K562 (cell line): ENCODE results near the gene THADA. TPM values are rescaled to one million over a fixed set of nuclear protein-coding genes. Genes with fewer than 3 reads are reported as not detected.

ENCODE experiments used
- CHD4 ChIP-seq: fragments of 200-600 bp; sonication (generic); IDR thresholded peaks from 3 replicates; pipeline ENCODE4 v1.6.1; 2012; ENCODE audit warnings: low read depth, mild to moderate bottlenecking, mixed read lengths, low read length, inconsistent platforms; ENCODE audit not compliant: insufficient read depth, insufficient replicate concordance, poor library complexity, severe bottlenecking
- MAZ ChIP-seq, 2 experiments: fragments of 450-650 bp in 1 of 2; sonication (generic) in 1 of 2; formaldehyde crosslinking; IDR thresholded peaks in 1 of 2; conservative IDR thresholded peaks in 1 of 2; 2 replicates each; pipeline versions ENCODE4 v1.4.0 to v1.5.0; 2020; ENCODE audit warnings: mild to moderate bottlenecking in 1 of 2, missing genetic modification reagents in 1 of 2
- MCM7 ChIP-seq, 2 experiments: fragments of 450-650 bp; IDR thresholded peaks; 2 replicates each; pipeline ENCODE4 v1.6.1; 2016 to 2018
- POLR2A ChIP-seq: fragments of 450-650 bp; conservative IDR thresholded peaks from 2 replicates; pipeline ENCODE4 v1.6.1; 2016
- SMARCA5 ChIP-seq: fragments of 450-650 bp; IDR thresholded peaks from 2 replicates; pipeline ENCODE4 v1.6.1; 2016
- U2AF1 ChIP-seq: fragments of 200-400 bp; formaldehyde crosslinking; optimal IDR thresholded peaks from 2 replicates; pipeline ENCODE3; 2017; ENCODE audit warnings: mild to moderate bottlenecking, low read depth, low read length, moderate library complexity
- ZFP30 ChIP-seq: fragments of 250-450 bp; sonication (Bioruptor Pico); IDR thresholded peaks from 2 replicates; pipeline ENCODE4 v1.8.0; 2022; ENCODE audit warnings: moderate library complexity, mild to moderate bottlenecking, inconsistent platforms, borderline replicate concordance
- ZNF75A ChIP-seq: fragments of 450-650 bp; formaldehyde crosslinking; IDR thresholded peaks from 2 replicates; pipeline ENCODE4 v1.4.0; 2020; ENCODE audit warnings: mild to moderate bottlenecking
- polyA plus RNA-seq, 8 experiments: library from polyadenylated mRNA; depleted of rRNA in 4 of 8; stranded (reverse) in 5 of 8; unstranded in 3 of 8; fragments of >200 nt; fragmentation: Nextera tagmentation in 2 of 8; fragmentation: Illumina TruSeq in 1 of 8; extraction: Ambion mirVana in 2 of 8; extraction: Trizol in 1 of 8; gene quantifications; 2 replicates each; pipeline versions ENCODE4 v1.2.1 to v1.2.3, GENCODE V29; 2011 to 2014; ENCODE audit warnings: inconsistent platforms in 1 of 8, missing spikeins in 1 of 8
- total RNA-seq, 7 experiments: library from RNA; depleted of rRNA in 6 of 7; stranded (reverse); fragments of >200 nt in 6 of 7; fragmentation: Illumina TruSeq in 2 of 7; extraction: Trizol in 2 of 7; gene quantifications; 2 replicates each; pipeline versions ENCODE4 v1.2.1 to v1.2.3, GENCODE V29; 2011 to 2021; ENCODE audit warnings: low replicate concordance in 1 of 7
- TF ChIP-seq, protein P1 (sequence below): fragments of 250-450 bp; sonication (Bioruptor Pico); IDR thresholded peaks from 2 replicates; pipeline ENCODE4 v1.4.0; 2020; ENCODE audit warnings: mild to moderate bottlenecking, moderate library complexity
- TF ChIP-seq, protein P2 (sequence below): fragments of 450-650 bp; formaldehyde crosslinking; IDR thresholded peaks from 2 replicates; pipeline ENCODE4 v1.4.0; 2020; ENCODE audit warnings: mild to moderate bottlenecking
- TF ChIP-seq, protein P3 (sequence below), 2 experiments: IDR thresholded peaks in 1 of 2; conservative IDR thresholded peaks in 1 of 2; 2 replicates each; pipeline ENCODE4 v1.6.1; 2016; ENCODE audit warnings: low read depth in 2 of 2, mild to moderate bottlenecking in 1 of 2, missing compliant biosample characterization in 1 of 2, missing genetic modification characterization in 1 of 2, moderate library complexity in 1 of 2
- TF ChIP-seq, protein P4 (sequence below): fragments of 250-450 bp; sonication (Bioruptor Pico); IDR thresholded peaks from 2 replicates; pipeline ENCODE4 v1.6.1; 2021; ENCODE audit warnings: mild to moderate bottlenecking
- TF ChIP-seq, protein P5 (sequence below): sonication (generic); formaldehyde crosslinking; IDR thresholded peaks from 2 replicates; pipeline ENCODE4 v1.8.0; 2022; ENCODE audit warnings: mild to moderate bottlenecking, missing genetic modification reagents

Gene THADA
- total and polyA plus RNA-seq, 9 of the 15 experiments (the other 6 are each of a cell fraction or from before 2014, with no cell fraction given): 17.8 to 34.7 (median 31.9) TPM

DNA sequence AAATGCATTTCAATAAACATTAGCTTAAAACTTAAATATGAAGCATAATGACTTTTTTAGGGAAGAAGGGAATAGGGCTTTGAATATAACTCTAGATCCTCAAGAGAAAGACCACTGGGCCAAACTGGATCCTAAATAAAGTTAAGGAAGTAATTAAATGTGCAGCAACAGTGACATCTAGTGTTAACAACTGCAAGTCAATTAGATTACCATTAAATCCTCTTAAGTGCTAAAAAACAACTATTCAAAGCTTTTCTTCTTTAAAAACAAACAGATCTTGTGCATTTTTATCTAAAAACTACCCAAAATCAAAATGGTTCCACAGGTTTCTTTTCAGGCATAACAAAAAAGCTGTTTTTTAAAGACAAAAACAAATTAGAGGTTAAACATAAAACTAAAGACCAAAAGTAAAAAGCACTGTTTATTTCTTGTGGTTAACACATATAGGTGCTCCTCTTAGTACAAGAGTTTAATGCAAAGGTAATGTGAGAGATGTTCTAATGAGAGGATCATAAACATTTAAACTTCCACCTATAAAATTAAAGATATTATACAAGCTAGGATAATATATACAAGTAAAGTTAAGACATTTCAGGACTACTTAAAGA is 111.4 kb downstream of the THADA start (continued):
- TF ChIP-seq, protein P1, sequence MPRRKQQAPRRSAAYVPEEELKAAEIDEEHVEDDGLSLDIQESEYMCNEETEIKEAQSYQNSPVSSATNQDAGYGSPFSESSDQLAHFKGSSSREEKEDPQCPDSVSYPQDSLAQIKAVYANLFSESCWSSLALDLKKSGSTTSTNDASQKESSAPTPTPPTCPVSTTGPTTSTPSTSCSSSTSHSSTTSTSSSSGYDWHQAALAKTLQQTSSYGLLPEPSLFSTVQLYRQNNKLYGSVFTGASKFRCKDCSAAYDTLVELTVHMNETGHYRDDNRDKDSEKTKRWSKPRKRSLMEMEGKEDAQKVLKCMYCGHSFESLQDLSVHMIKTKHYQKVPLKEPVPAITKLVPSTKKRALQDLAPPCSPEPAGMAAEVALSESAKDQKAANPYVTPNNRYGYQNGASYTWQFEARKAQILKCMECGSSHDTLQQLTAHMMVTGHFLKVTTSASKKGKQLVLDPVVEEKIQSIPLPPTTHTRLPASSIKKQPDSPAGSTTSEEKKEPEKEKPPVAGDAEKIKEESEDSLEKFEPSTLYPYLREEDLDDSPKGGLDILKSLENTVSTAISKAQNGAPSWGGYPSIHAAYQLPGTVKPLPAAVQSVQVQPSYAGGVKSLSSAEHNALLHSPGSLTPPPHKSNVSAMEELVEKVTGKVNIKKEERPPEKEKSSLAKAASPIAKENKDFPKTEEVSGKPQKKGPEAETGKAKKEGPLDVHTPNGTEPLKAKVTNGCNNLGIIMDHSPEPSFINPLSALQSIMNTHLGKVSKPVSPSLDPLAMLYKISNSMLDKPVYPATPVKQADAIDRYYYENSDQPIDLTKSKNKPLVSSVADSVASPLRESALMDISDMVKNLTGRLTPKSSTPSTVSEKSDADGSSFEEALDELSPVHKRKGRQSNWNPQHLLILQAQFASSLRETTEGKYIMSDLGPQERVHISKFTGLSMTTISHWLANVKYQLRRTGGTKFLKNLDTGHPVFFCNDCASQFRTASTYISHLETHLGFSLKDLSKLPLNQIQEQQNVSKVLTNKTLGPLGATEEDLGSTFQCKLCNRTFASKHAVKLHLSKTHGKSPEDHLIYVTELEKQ (CRISPR knock-in tag): no peak
- TF ChIP-seq ZNF75A (CRISPR knock-in tag) (no peak), POLR2A (no peak), SMARCA5 (no peak), MCM7 (IDR thresholded peaks at IDR 0.05) (no peak), ZFP30 (no peak), MAZ (CRISPR knock-in tag; conservative IDR thresholded peaks at IDR 0.05 in 1 of 2, IDR thresholded peaks at IDR 0.05 in 1 of 2) (no peak), U2AF1 (no peak), CHD4 (no peak)
- TF ChIP-seq, protein P2, sequence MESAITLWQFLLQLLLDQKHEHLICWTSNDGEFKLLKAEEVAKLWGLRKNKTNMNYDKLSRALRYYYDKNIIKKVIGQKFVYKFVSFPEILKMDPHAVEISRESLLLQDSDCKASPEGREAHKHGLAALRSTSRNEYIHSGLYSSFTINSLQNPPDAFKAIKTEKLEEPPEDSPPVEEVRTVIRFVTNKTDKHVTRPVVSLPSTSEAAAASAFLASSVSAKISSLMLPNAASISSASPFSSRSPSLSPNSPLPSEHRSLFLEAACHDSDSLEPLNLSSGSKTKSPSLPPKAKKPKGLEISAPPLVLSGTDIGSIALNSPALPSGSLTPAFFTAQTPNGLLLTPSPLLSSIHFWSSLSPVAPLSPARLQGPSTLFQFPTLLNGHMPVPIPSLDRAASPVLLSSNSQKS (CRISPR knock-in tag): no peak
- TF ChIP-seq, protein P3, sequence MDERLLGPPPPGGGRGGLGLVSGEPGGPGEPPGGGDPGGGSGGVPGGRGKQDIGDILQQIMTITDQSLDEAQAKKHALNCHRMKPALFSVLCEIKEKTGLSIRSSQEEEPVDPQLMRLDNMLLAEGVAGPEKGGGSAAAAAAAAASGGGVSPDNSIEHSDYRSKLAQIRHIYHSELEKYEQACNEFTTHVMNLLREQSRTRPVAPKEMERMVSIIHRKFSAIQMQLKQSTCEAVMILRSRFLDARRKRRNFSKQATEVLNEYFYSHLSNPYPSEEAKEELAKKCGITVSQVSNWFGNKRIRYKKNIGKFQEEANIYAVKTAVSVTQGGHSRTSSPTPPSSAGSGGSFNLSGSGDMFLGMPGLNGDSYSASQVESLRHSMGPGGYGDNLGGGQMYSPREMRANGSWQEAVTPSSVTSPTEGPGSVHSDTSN (CRISPR knock-in tag; IDR thresholded peaks at IDR 0.05; ENCODE audit: low read depth): no peak
- TF ChIP-seq, protein P3 (tag; conservative IDR thresholded peaks at IDR 0.05; ENCODE audit: low read depth): no peak
- TF ChIP-seq, protein P4, sequence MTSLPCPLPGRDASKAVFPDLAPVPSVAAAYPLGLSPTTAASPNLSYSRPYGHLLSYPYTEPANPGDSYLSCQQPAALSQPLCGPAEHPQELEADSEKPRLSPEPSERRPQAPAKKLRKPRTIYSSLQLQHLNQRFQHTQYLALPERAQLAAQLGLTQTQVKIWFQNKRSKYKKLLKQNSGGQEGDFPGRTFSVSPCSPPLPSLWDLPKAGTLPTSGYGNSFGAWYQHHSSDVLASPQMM (CRISPR knock-in tag): no peak
- TF ChIP-seq, protein P5, sequence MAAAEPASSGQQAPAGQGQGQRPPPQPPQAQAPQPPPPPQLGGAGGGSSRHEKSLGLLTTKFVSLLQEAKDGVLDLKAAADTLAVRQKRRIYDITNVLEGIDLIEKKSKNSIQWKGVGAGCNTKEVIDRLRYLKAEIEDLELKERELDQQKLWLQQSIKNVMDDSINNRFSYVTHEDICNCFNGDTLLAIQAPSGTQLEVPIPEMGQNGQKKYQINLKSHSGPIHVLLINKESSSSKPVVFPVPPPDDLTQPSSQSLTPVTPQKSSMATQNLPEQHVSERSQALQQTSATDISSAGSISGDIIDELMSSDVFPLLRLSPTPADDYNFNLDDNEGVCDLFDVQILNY (CRISPR knock-in tag): no peak
